A549 (cell line): ENCODE results near the gene C6orf58. TPM values are rescaled to one million over a fixed set of nuclear protein-coding genes. Genes with fewer than 3 reads are reported as not detected.

ENCODE experiments used
- ATAC-seq, 2 experiments: fragments of 200-7000 bp in 1 of 2; fragments of >200 bp in 1 of 2; cut with Nextera tagmentation in 1 of 2; cut with Tn5 transposase in 1 of 2; 3 replicates each; pipeline versions ENCODE4 v1.8.0 to v1.9.1; 2018 to 2020; ENCODE audit warnings: mild to moderate bottlenecking in 1 of 2, moderate library complexity in 1 of 2
- CTCF ChIA-PET: fragments of 300-600 bp; sonication (Branson Sonifier 250); formaldehyde crosslinking; extraction: SDS; loops from one replicate; lab custom pipeline; 2021; ENCODE audit warnings: antibody characterized with exemption, inconsistent platforms; lab: Yijun Ruan, JAX
- POLR2A ChIA-PET: fragments of 350-600 bp; formaldehyde crosslinking; extraction: SDS; loops from one replicate; lab custom pipeline; 2021; ENCODE audit warnings: antibody characterized with exemption, inconsistent platforms; lab: Yijun Ruan, JAX
- DNase-seq, 2 experiments: peaks; one replicate each; pipeline versions ENCODE4 v3.0.0 to v3.0.0-alpha.2; 2011 to 2016; ENCODE audit warnings: low read depth in 1 of 2, low spot score in 1 of 2
- FAIRE-seq: peaks from 2 replicates; lab custom pipeline; 2011; peaks lifted over from hg19 to GRCh38; lab: Jason Lieb, UNC
- H3K27ac ChIP-seq, 2 experiments: fragments of >200 bp; sonication (Bioruptor Twin); formaldehyde crosslinking; 3 replicates each; pipeline ENCODE4 v1.5.1; 2016 to 2017
- H3K4me1 ChIP-seq: fragments of >200 bp; sonication (Bioruptor Twin); formaldehyde crosslinking; 3 replicates; pipeline ENCODE4 v1.6.1; 2016
- H3K4me2 ChIP-seq: fragments of >200 bp; sonication (Bioruptor Twin); formaldehyde crosslinking; 3 replicates; pipeline ENCODE4 v1.6.1; 2016
- H3K4me3 ChIP-seq: fragments of >200 bp; sonication (Bioruptor Twin); formaldehyde crosslinking; 3 replicates; pipeline ENCODE4 v1.5.1; 2016
- H3K9me3 ChIP-seq: fragments of >200 bp; sonication (Bioruptor Twin); formaldehyde crosslinking; 3 replicates; pipeline ENCODE4 v1.6.1; 2016
- BCL3 ChIP-seq: fragments of >200 bp; sonication (Bioruptor Twin); formaldehyde crosslinking; IDR thresholded peaks from 3 replicates; pipeline ENCODE4 v1.6.1; 2016
- CBX2 ChIP-seq: fragments of 200-600 bp; sonication (generic); IDR thresholded peaks from 2 replicates; pipeline ENCODE4 v1.6.1; 2016; ENCODE audit warnings: low read depth, mild to moderate bottlenecking, borderline replicate concordance
- CEBPB ChIP-seq, 2 experiments: fragments of >200 bp in 1 of 2; sonication (Bioruptor Twin) in 1 of 2; formaldehyde crosslinking in 1 of 2; IDR thresholded peaks; 2 replicates each; pipeline ENCODE4 v1.6.1; 2012 to 2016
- CHD2 ChIP-seq: fragments of 150-350 bp; IDR thresholded peaks from 2 replicates; pipeline ENCODE4 v1.6.1; 2014; ENCODE audit warnings: low read length; ENCODE audit not compliant: partially characterized antibody
- EHMT2 ChIP-seq: fragments of 200-600 bp; sonication (generic); IDR thresholded peaks from 2 replicates; pipeline ENCODE4 v1.6.1; 2016; ENCODE audit warnings: antibody characterized with exemption, low read depth, mild to moderate bottlenecking, moderate library complexity
- EP300 ChIP-seq, 2 experiments: fragments of >200 bp; sonication (Bioruptor Twin); formaldehyde crosslinking; IDR thresholded peaks; 2 replicates in 1 of 2; 3 replicates in 1 of 2; pipeline ENCODE4 v1.6.1; 2016 to 2017
- FOSL2 ChIP-seq, 2 experiments: fragments of 450-650 bp in 1 of 2; fragments of >200 bp in 1 of 2; sonication (Bioruptor Twin) in 1 of 2; formaldehyde crosslinking; IDR thresholded peaks; 2 replicates each; pipeline versions ENCODE4 v1.5.0 to v1.6.1; 2016 to 2020; ENCODE audit warnings: mild to moderate bottlenecking in 1 of 2, moderate library complexity in 1 of 2
- FOXS1 ChIP-seq: fragments of 250-450 bp; sonication (Bioruptor Pico); IDR thresholded peaks from 2 replicates; pipeline ENCODE4 v1.5.0; 2020; ENCODE audit warnings: mild to moderate bottlenecking, moderate library complexity
- HDAC2 ChIP-seq: fragments of 200-600 bp; sonication (generic); IDR thresholded peaks from 2 replicates; pipeline ENCODE4 v1.6.1; 2016
- HEYL ChIP-seq: fragments of 250-450 bp; sonication (Bioruptor Pico); IDR thresholded peaks from 2 replicates; pipeline ENCODE4 v1.8.0; 2021; ENCODE audit warnings: mild to moderate bottlenecking, moderate library complexity
- HOXA7 ChIP-seq: fragments of 250-450 bp; sonication (Bioruptor Pico); IDR thresholded peaks from 2 replicates; pipeline ENCODE4 v1.5.0; 2020; ENCODE audit warnings: mild to moderate bottlenecking, moderate library complexity
- HOXB13 ChIP-seq: fragments of 250-450 bp; sonication (Bioruptor Pico); IDR thresholded peaks from 2 replicates; pipeline ENCODE4 v1.5.0; 2020; ENCODE audit warnings: low read depth, mild to moderate bottlenecking, moderate library complexity
- JUN ChIP-seq, 2 experiments: fragments of >200 bp; sonication (Bioruptor Twin); formaldehyde crosslinking; IDR thresholded peaks; 2 replicates in 1 of 2; 3 replicates in 1 of 2; pipeline ENCODE4 v1.6.1; 2016 to 2017
- NFE2L2 ChIP-seq: fragments of 150-350 bp; conservative IDR thresholded peaks from 2 replicates; pipeline ENCODE4 v1.6.1; 2014; ENCODE audit warnings: low read length
- NR3C1 ChIP-seq: fragments of >200 bp; sonication (Bioruptor Twin); formaldehyde crosslinking; IDR thresholded peaks from 3 replicates; pipeline ENCODE4 v1.6.1; 2017
- PHF8 ChIP-seq: fragments of 200-600 bp; sonication (generic); IDR thresholded peaks from 2 replicates; pipeline ENCODE4 v1.6.1; 2016; ENCODE audit warnings: low read depth, mild to moderate bottlenecking, antibody characterized with exemption, moderate library complexity, borderline replicate concordance
- POLR2AphosphoS2 ChIP-seq: conservative IDR thresholded peaks from 2 replicates; pipeline ENCODE4 v1.6.1; 2012; ENCODE audit warnings: low read length, improper control_type of control experiment, inconsistent platforms
- RARB ChIP-seq: fragments of 250-450 bp; sonication (Bioruptor Pico); IDR thresholded peaks from 2 replicates; pipeline ENCODE4 v1.8.0; 2021; ENCODE audit warnings: mild to moderate bottlenecking, moderate library complexity
- RCOR1 ChIP-seq: fragments of 150-350 bp; IDR thresholded peaks from 2 replicates; pipeline ENCODE4 v1.6.1; 2014; ENCODE audit warnings: antibody characterized with exemption, low read length, low read depth
- REST ChIP-seq: fragments of 200-600 bp; sonication (generic); IDR thresholded peaks from 2 replicates; pipeline ENCODE4 v1.6.1; 2016; ENCODE audit warnings: antibody characterized with exemption, mild to moderate bottlenecking, moderate library complexity
- TFCP2L1 ChIP-seq: fragments of 250-450 bp; sonication (Bioruptor Pico); IDR thresholded peaks from 2 replicates; pipeline ENCODE4 v1.5.0; 2021; ENCODE audit warnings: mild to moderate bottlenecking
- USF2 ChIP-seq: fragments of 450-650 bp; IDR thresholded peaks from 2 replicates; pipeline ENCODE4 v1.6.1; 2014; ENCODE audit warnings: antibody characterized with exemption
- ZC3H11A ChIP-seq: fragments of 450-650 bp; IDR thresholded peaks from 2 replicates; pipeline ENCODE4 v1.6.1; 2014; ENCODE audit warnings: antibody characterized with exemption, mild to moderate bottlenecking
- WGBS: methylation state at CpG from one replicate; pipeline ENCODE4 v1.1.6; 2017; ENCODE audit errors: missing lambda C conversion rate; 5-methylcytosine and 5-hydroxymethylcytosine counted together
- polyA plus RNA-seq, 4 experiments: library from polyadenylated mRNA; depleted of rRNA in 3 of 4; stranded (reverse); fragments of >200 nt; fragmentation: RNase III in 1 of 4; extraction: RNeasy Plus Mini Kit Qiagen cat#74134 plus additional on column Dnase treatment in 1 of 4; gene quantifications; 2 replicates in 3 of 4; 3 replicates in 1 of 4; pipeline ENCODE4 v1.2.3, GENCODE V29; 2011 to 2017

Gene C6orf58
- polyA plus RNA-seq, 2 of the 4 experiments (the other 2 are of a cell fraction): 0.12 TPM; not detected in 1

GRCh38 chr6:127567476-127567875 lies 9.5 kb upstream of the C6orf58 start:
- WGBS: 67% methylated on average over 2 of the region's 2 CpGs
- no peak for TF ChIP-seq USF2
- no peak for TF ChIP-seq EHMT2
- TF ChIP-seq JUN (IDR thresholded peaks at IDR 0.05): no peak
- no peak for TF ChIP-seq HEYL (CRISPR knock-in tag)
- TF ChIP-seq POLR2AphosphoS2: no peak
- TF ChIP-seq RCOR1: no peak
- no peak for TF ChIP-seq NR3C1
- TF ChIP-seq PHF8: no peak
- TF ChIP-seq HOXB13 (CRISPR knock-in tag): no peak
- TF ChIP-seq FOXS1 (CRISPR knock-in tag): no peak
- TF ChIP-seq FOSL2 (IDR thresholded peaks at IDR 0.05): no peak
- no peak for TF ChIP-seq FOSL2 (CRISPR knock-in tag; IDR thresholded peaks at IDR 0.05)
- no peak for TF ChIP-seq HOXA7
- no peak for TF ChIP-seq EP300 (IDR thresholded peaks at IDR 0.05)
- no peak for TF ChIP-seq BCL3
- no peak for TF ChIP-seq RARB (CRISPR knock-in tag)
- no peak for TF ChIP-seq REST
- TF ChIP-seq TFCP2L1: no peak
- no peak for TF ChIP-seq CHD2
- TF ChIP-seq CBX2: no peak
- TF ChIP-seq HDAC2: no peak
- TF ChIP-seq, all 56 proteins: peak for 0

GRCh38 chr6:127570739-127571389 lies 6.1 kb upstream of the C6orf58 start:
- Histone ChIP-seq H3K4me2 (peak overlapping the region; percentile 48), H3K9me3 (no peaks in the 10 kb centered on the region), H3K4me1 (peaks cover 7% of the 10 kb centered on the region), H3K4me3 (no peak overlapping the region), H3K27ac (no peak overlapping the region)
- ChIA-PET CTCF (no interaction called here), POLR2A (no interaction called here)
- ATAC-seq: no peak
- TF ChIP-seq CEBPB (IDR thresholded peaks at IDR 0.05): no peak
- TF ChIP-seq NFE2L2: no peak
- TF ChIP-seq NR3C1: no peak
- TF ChIP-seq ZC3H11A: no peak
- TF ChIP-seq HDAC2: no peak
- 19% methylated on average over 1 of the region's 1 CpG for WGBS
- FAIRE-seq: no peak
- DNase-seq: no peak

More at GRCh38 chr6:127567476-127567875, 9.5 kb upstream of the C6orf58 start:
- DNase-seq (no peak), FAIRE-seq (no peak), ATAC-seq (no peak)
- ChIA-PET POLR2A (no interaction called here), CTCF (interaction anchor here (0.7 kb wide), 1 partner anchor 71 kb away, joined by 3 read pairs; no protein-coding TSS in a partner anchor)
- no peak overlapping the region for H3K4me3 ChIP-seq
- H3K27ac ChIP-seq: no peak overlapping the region
- H3K4me2 ChIP-seq: no peak overlapping the region
- no peaks in the 10 kb centered on the region for H3K9me3 ChIP-seq
- H3K4me1 ChIP-seq: peaks cover 7% of the 10 kb centered on the region
